Brain microvascular endothelial cell (primary cell): Measurements from ENCODE around the gene CCDC18.
"Not testable (repeated sequence)": the region's sequence is repeated elsewhere in the genome, so short reads cannot be mapped to it uniquely, and the experiment has no call there.

ENCODE experiments used
- DNase-seq: peaks from one replicate; pipeline ENCODE4 v3.0.0-alpha.2; 2020
- H3K27ac ChIP-seq: fragments of 250-450 bp; sonication (Bioruptor Pico); 2 replicates; pipeline ENCODE4 v1.5.1; 2020; ENCODE audit warnings: mild to moderate bottlenecking, moderate library complexity
- H3K27me3 ChIP-seq: fragments of 250-450 bp; sonication (Bioruptor Pico); replicated peaks from 2 replicates; pipeline ENCODE4 v1.5.1; 2020; ENCODE audit warnings: mild to moderate bottlenecking
- H3K36me3 ChIP-seq: fragments of 250-450 bp; sonication (Bioruptor Pico); replicated peaks from 2 replicates; pipeline ENCODE4 v1.5.1; 2020; ENCODE audit warnings: mild to moderate bottlenecking
- H3K4me3 ChIP-seq: 2 replicates; pipeline ENCODE4 v1.5.1; 2011; ENCODE audit warnings: low read depth, mild to moderate bottlenecking, control low read depth, low read length, moderate library complexity
- CTCF ChIP-seq: IDR thresholded peaks from 2 replicates; pipeline ENCODE4 v1.5.1; 2011; ENCODE audit warnings: low read depth, mild to moderate bottlenecking, moderate library complexity, low read length, control low read depth, inconsistent platforms; ENCODE audit errors: missing control alignments
- in situ Hi-C: cut with HindIII; loops from 2 replicates; pipeline ENCODE4 v1.10.0; 2017; ENCODE audit warnings: low sequenced_read_pairs, low pct_ligation_motif_present

The CCDC18 gene

GRCh38 chr1:93256433-93256832 lies 75.9 kb downstream of the CCDC18 start:
- DNase-seq, result no peak
- H3K36me3 ChIP-seq, result no peaks in the 10 kb centered on the region
- in situ Hi-C loops, result no loop called here

GRCh38 chr1:93257889-93258288 lies 77.4 kb downstream of the CCDC18 start:
- Histone ChIP-seq H3K4me3 (no peak overlapping the region), H3K27ac (no peak overlapping the region), H3K36me3 (no peaks in the 10 kb centered on the region), H3K27me3 (no peaks in the 10 kb centered on the region)
- in situ Hi-C loops, result no loop called here
- no peak for DNase-seq
- no peak for TF ChIP-seq CTCF

More at GRCh38 chr1:93256433-93256832, 75.9 kb downstream of the CCDC18 start:
- H3K27ac ChIP-seq, result no peak overlapping the region
- TF ChIP-seq CTCF, result no peak
- no peak overlapping the region for H3K4me3 ChIP-seq
- H3K27me3 ChIP-seq, result no peaks in the 10 kb centered on the region

- H3K27me3 ChIP-seq, DNase-seq, H3K27ac ChIP-seq, in situ Hi-C loops, H3K36me3 ChIP-seq, H3K4me3 ChIP-seq: not testable (repeated sequence)
Observed at GRCh38 chr1:93260726-93261125, 80.2 kb downstream of the CCDC18 start.

- no peak overlapping the region for H3K4me3 ChIP-seq
- no peak for DNase-seq
- no peaks in the 10 kb centered on the region for H3K27me3 ChIP-seq
- no peak overlapping the region for H3K27ac ChIP-seq
- TF ChIP-seq CTCF, result no peak
- no peaks in the 10 kb centered on the region for H3K36me3 ChIP-seq
- in situ Hi-C loops, result no loop called here
Observed at GRCh38 chr1:93262645-93263044, 82.1 kb downstream of the CCDC18 start.

GRCh38 chr1:93268888-93269287 lies 88.4 kb downstream of the CCDC18 start:
- H3K4me3 ChIP-seq, DNase-seq, H3K27me3 ChIP-seq, H3K36me3 ChIP-seq, in situ Hi-C loops, H3K27ac ChIP-seq: not testable (repeated sequence)

GRCh38 chr1:93275262-93275633 lies 94.7 kb downstream of the CCDC18 start:
- DNase-seq, H3K36me3 ChIP-seq, H3K27me3 ChIP-seq, H3K27ac ChIP-seq, H3K4me3 ChIP-seq, in situ Hi-C loops: not testable (repeated sequence)

- Histone ChIP-seq H3K4me3 (no peak overlapping the region), H3K27ac (no peak overlapping the region), H3K36me3 (no peaks in the 10 kb centered on the region), H3K27me3 (no peaks in the 10 kb centered on the region)
- TF ChIP-seq CTCF, result no peak
- in situ Hi-C loops, result no loop called here
- no peak for DNase-seq
Observed at GRCh38 chr1:93275634-93276295, 95.2 kb downstream of the CCDC18 start.

GRCh38 chr1:93277530-93277929 lies 97.0 kb downstream of the CCDC18 start:
- in situ Hi-C loops, H3K36me3 ChIP-seq, H3K27me3 ChIP-seq, DNase-seq, H3K4me3 ChIP-seq, H3K27ac ChIP-seq: not testable (repeated sequence)
